Mesenteric fat pad (tissue), 1 donor: ENCODE measurements around the gene FGF21. TPM values are rescaled to one million over a fixed set of nuclear protein-coding genes. Genes with fewer than 3 reads are reported as not detected.
"Not testable (repeated sequence)": the region's sequence is repeated elsewhere in the genome, so short reads cannot be mapped to it uniquely, and the experiment has no call there.

Experiments
- DNase-seq: peaks from one replicate; pipeline ENCODE4 v3.0.0-alpha.2; 2020; ENCODE audit warnings: low spot score
- long read RNA-seq: library from polyadenylated mRNA; unstranded; transcript quantifications from one replicate; pipeline ENCODE4 v2.0.0, GENCODE V29; 2020
- total RNA-seq: library from RNA; stranded (reverse); fragmentation: NEBNext Ultra II Directional; extraction: Animal tissue kit (Norgen Biotek cat#: 25700); gene quantifications from one replicate; pipeline ENCODE4 v1.2.1, GENCODE V29; 2021
- donor health status: DM: yes; HTN: yes; CAD: no.

The FGF21 gene
- total RNA-seq = not detected
- long read RNA-seq = 0 reads

GRCh38 chr19:48755084-48755641 is at the start of gene FGF21:
TSS of gene FGF21 (plus strand) at chr19:48755524. CDS start at chr19:48756237, 713 bp downstream.
- no peak for DNase-seq

DNA sequence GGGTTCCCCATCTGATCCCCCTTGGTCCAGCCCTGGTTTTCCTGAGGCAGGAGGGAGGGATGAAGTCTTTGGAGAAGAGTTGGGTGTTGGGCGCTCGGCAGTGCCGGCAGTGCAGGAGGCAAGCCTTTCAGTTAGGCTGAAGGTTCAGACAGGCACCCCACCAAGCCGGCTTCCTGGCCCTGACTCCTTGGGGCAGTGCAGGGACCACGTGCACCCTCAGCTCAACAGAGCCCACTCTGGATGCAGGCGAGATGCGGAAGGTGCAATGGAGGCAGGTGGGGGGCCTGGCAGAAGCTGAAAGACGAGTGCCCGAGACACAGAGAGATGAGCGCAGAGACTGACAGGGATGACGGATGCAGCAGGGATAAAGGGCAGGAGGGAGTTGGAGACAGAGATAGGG is 46.9 kb upstream of the FGF21 start:
- DNase-seq = no peak

DNA sequence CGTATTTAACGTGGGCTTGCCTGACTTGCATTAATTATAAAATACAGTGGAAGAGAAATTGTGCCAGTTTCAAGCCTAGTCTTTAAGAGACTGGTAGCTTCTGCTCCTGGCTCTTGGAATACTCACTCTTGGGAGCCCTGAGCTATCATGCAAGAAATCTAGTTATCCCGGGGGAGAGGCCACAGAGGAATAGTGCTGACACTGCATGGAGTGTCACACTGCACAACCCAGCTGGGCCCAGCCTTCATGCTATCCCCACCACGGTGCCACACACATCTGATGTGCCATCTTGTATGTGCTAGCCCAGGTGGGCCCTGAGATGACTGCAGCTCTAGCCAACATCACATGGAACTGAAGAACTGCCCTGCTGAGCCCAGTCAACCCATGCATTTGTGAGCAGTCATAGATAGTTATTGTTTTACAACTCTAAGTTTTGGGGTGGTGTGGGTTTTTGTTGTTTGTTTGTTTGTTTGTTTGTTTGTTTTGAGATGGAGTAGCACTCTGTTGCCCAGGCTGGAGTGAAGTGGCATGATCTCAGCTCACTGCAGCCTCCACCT is 44.1 kb upstream of the FGF21 start:
- DNase-seq = no peak

DNA sequence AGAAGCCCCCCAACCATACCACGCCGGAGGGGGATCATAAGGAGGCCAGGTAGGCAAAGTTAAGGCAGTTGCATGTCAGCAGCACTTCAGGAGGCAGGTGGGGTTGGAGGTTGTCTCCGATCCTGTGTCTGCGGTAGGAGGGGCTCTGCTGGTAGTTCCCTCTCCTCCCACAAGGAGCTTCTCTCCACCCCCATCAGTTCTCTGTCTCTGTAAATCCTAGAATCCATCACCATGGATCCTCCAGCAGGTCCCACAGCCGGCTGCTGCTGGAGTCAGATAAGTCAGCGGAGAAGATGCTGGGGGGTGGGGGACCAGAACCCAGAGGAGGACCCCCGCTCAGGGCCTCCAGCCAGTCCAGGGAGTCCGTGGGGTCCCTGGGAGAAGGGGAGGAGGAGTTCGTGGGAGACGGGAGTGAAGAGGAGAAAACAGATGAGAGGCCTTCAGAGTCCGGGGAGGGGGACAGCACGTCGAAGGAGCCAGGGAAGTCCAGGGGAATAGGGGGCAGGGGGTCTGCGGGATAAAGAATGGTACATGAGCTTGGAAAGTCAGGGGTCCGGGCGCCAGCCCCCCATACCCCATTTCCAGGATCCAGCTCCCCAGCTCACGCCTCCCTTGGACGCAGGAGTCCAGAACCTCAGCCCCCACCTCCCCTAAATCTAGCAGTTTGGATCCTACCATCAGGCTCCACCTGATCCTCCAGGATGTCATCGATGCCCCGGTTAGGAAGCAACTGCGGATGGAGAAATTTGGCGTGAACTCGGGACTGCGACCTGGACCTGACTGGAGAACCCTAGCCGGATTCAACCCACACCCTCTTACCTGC is 42.1 kb upstream of the FGF21 start:
- DNase-seq = no peak

DNA sequence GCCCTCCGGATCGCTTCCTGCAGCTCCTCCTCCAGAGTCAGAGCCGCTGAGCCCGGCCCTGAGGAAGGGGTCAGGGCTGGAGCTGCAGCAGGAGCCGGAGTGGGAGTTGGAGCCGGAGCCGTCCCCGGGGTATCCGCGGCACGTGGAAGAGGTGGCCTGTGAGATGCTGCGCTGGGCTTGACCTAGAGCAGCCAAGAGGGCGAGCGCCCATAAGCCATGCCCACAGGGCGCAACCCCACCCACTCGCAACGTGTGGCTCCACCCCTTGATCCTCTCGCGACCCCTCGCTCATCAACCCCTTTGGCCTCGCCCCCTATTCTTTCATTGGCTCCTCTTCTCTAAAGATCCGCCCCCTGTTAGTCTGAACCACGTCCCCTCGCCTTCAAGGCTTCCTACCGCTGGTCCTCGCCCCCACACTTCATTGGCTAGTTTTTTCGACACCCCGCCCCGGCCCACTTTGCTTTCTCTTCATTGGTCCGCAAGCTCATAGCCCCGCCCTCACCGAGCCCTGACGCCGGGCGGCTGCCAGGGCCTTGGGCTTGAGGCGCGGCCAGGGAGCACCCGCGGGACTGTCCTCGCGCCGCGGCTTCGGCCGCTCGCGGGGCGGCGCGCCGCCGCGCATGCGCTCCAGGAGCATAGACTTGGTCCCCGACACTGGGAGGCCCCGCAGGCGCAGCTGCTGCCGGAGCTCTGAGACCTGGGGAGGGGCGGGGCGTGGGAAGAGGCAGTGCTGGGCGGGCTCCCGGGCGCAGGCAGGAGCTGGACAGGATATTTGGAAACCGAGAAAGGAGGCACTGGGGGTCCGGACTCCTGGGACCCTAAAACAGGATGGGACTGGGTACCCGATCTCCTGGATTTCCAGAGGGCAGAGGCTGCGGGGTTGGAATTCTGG is 41.2 kb upstream of the FGF21 start:
- DNase-seq = peak; percentile 99

- no peak for DNase-seq
Observed at GRCh38 chr19:48714759-48715675, 40.3 kb upstream of the FGF21 start.

DNA sequence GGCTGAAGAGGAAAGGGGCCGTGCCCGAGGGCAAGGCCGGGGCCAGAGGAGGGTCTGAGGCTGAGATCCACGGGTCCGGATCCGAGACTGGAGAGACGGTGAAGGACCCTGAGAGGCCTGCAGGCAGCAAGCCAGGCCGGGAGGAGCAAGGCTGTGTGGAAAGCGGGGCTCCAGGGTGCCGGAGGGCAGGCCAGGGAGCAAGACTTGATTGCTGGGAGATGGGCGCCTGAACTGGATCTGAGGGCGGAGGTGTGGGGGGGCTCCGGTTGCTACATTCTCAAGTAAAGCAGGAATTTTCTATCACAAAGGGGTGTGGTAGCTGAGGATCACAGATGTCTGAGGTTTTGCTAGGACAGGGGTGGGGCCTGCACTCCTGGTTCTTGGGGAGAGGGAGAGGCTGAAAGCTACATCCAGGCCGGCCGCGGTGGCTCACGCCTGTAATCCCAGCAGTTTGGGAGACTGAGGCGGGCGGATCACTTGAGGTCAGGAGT is 39.6 kb upstream of the FGF21 start:
- no peak for DNase-seq

DNA sequence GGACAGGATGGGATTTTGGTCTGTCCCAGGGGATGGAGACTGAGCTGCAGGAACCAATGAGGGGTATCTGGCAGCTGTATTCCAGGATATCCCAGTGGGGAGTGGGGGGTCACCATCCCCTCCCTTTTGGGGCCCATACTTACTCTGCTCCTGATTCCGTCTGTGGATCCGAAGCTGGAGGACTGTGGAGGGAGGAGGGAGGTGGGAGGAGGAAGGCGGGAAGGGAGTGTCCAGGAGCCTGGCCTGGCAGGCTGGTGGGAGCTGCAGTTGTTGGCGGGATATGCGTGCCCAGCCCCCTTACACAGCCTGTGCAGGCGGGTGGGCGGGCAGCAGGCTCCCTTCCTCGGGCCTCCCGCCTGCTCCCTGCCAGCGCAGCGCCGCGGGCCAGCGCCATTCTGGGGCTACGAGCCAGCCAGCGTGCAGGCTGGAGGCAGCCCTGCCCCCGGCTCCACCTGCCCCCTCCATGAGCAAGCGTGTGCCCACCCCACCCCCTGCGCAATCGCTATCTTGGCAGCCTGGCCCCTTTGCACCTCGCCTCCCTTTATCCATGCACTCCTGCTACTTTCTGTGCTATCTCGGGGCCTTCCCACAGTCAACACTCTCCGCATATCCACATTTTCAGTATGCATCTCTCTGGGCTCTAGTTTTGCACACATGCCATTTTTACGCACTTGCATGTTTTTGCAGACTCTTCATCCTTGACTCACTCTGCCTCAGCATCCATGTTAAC is 38.6 kb upstream of the FGF21 start:
- no peak for DNase-seq

DNA sequence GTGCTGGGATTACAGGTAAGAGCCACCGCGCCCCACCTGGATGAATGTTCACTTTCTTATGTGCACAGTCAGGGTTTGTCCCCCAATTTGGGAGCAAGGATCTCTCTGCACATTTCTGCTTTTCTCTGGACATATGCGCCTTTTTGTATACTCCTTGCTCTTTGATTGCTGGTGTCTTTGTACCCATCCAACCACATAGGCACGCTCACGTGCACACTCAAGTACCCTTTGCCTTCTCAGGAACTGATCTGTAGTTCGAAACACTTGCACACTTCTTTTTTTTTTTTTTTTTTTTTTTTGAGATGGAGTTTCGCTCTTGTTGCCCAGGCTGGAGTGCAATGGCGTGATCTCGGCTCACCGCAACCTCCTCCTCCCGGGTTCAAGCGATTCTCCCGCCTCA is 37.2 kb upstream of the FGF21 start:
- not testable (repeated sequence) for DNase-seq

- DNase-seq = no peak
Observed at GRCh38 chr19:48718711-48719231, 36.6 kb upstream of the FGF21 start.

- DNase-seq = no peak
Observed at GRCh38 chr19:48719263-48720171, 35.8 kb upstream of the FGF21 start, which contains the start of gene MAMSTR. TSS of gene MAMSTR (minus strand) at chr19:48719725. CDS start at chr19:48719031, 694 bp downstream.

GRCh38 chr19:48720251-48720612 is 35.1 kb upstream of the FGF21 start:
- no peak for DNase-seq

DNA sequence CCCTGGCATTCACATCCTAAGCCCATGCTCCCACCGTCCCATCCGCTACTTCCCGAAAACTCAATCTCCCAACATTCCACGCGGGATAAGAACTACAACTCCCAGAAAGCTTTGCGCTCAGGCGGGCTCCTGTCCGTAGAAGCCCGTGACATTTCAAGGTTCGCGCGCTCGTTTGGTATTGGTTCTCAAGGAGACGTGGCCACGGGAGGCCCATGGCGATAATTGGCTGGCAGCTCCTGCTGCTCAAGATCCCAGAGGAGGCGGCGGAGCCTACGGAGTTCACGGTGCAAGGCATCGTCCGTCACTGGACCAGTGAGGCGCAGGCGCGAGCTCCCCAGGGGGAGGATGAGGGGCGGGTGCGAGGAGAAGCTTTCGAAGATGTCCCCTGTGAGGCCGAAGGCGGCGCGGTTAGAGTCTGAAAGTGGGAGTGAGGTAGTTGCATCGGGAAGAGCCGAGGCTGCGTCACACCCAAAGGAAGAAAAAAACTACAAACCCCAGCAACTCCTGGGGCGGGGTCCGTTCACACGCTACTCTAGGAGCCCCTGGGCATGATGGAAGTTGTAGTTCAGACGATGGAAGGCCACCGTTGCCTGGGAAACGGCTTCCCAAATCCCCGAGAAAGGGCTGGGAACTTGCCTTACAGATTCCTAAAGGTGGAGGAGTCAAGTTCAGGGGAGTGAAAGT is 34.6 kb upstream of the FGF21 start:
- peak; percentile 94 for DNase-seq

DNA sequence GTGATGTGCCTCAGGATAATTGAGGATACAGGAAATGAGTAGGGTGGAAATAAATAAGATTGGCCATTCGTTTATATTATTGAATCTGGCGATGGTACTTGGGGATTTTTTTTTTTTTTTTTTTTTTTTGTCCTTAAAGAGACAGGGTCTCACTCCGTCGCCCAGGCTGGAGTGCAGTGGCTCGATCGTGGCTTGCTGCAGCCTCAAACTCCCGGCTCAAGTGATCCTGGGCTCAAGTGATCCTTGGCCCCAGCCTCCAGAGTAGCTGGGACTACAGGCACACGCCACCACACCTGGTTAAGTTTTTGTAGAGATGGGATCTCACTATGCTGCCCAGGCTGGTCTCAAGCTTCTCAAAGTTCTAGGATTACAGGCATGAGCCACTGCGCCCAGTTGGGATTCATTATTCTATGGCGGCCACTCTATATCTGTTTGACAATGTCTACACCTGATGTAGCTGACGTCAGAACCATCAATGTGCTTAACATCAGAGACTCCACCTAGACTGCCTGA is 33.1 kb upstream of the FGF21 start:
- DNase-seq = no peak

DNA sequence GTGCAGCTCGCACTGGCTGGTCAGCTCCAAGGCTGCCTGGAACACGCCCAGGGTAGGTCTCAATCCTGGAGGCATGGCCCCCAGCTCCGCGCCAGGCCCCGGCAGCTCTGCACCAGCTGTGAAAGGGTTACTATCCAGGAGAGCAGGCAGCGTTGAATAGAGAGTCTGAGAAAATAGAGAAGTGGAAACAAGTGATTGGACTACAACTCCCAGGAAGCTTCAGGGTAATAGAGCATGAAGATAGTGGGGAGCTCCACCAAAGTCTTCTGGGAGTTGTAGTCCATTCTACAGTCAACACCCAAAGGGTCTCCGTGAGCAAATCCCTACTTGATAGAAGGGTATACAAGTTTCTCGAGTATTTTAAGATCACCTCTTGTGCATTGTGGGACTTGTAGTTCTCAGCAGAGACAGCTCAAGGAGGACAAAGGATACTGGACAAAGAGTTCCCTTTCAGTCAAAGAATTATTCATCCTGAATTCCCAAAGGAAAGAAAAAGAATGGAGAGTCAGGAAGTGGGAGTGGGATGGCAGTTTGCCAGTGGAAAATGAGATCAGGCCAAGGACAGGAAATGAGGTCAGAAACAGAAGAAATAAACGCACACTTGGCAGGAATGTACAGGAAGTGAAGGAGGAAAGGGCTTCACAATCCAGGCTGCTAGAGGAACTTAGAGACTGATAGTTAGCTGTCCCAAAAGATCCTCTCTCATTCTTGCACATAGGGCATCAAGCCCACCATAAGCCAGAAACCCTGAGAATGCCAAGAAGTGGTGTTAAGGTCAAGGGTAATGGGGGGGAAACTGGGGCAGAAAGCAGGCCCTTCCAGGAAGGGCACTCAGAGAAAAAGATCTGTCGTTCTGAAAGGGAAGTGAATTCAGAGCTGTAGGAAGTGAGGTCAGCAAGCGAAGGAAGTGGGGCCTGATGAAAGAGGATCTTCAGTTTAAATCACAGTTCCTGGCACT is 30.2 kb upstream of the FGF21 start:
- no peak for DNase-seq

- no peak for DNase-seq
Observed at GRCh38 chr19:48726556-48726955, 28.8 kb upstream of the FGF21 start.
